Common myeloid progenitor, CD34-positive (primary cell): ENCODE data around the gene AFF3.
"Not testable (repeated sequence)": the region's sequence is repeated elsewhere in the genome, so short reads cannot be mapped to it uniquely, and the experiment has no call there.

Experiments used
- CTCF ChIA-PET: fragments of 350-600 bp; sonication (Branson Sonifier 250); formaldehyde crosslinking; loops from one replicate; lab custom pipeline; 2021; ENCODE audit warnings: antibody characterized with exemption; lab: Charles Lee
- POLR2A ChIA-PET: fragments of 350-600 bp; sonication (Branson Sonifier 250); formaldehyde crosslinking; loops from one replicate; lab custom pipeline; 2021; ENCODE audit warnings: antibody characterized with exemption; lab: Charles Lee
- DNase-seq, 3 donors: peaks; one replicate each; pipeline versions ENCODE4 v3.0.0 to v3.0.0-alpha.2; 2013
- H3K27ac ChIP-seq, 2 experiments: 1 replicate in 1 of 2; 2 replicates in 1 of 2; pipeline ENCODE4 v1.7.0; 2013; ENCODE audit warnings: inconsistent platforms in 2 of 2, low read length in 2 of 2, mild to moderate bottlenecking in 2 of 2, low read depth in 1 of 2, moderate library complexity in 1 of 2; ENCODE audit not compliant: severe bottlenecking in 2 of 2, insufficient read depth in 1 of 2, poor library complexity in 1 of 2
- H3K27me3 ChIP-seq, 5 experiments: replicated peaks in 2 of 5; 1 replicate in 3 of 5; 2 replicates in 2 of 5; pipeline versions ENCODE4 v1.6.1 to v1.7.0; 2013; ENCODE audit warnings: low read length in 4 of 5, mild to moderate bottlenecking in 2 of 5, moderate library complexity in 2 of 5, inconsistent platforms in 1 of 5; ENCODE audit not compliant: insufficient read depth in 5 of 5, control insufficient read depth in 4 of 5
- H3K36me3 ChIP-seq, 4 experiments: 1 replicate in 2 of 4; 2 replicates in 2 of 4; pipeline versions ENCODE4 v1.6.1 to v1.7.0; 2013; ENCODE audit warnings: low read length in 3 of 4, control low read depth in 1 of 4, mild to moderate bottlenecking in 1 of 4; ENCODE audit not compliant: control insufficient read depth in 4 of 4, insufficient read depth in 4 of 4
- H3K4me1 ChIP-seq, 4 experiments: 1 replicate in 3 of 4; 2 replicates in 1 of 4; pipeline versions ENCODE4 v1.6.1 to v1.7.1; 2013; ENCODE audit warnings: low read length in 3 of 4, mild to moderate bottlenecking in 3 of 4, control low read depth in 1 of 4, inconsistent platforms in 1 of 4, moderate library complexity in 1 of 4; ENCODE audit not compliant: control insufficient read depth in 4 of 4, insufficient read depth in 4 of 4; ENCODE audit errors: control extremely low read depth in 1 of 4
- H3K4me3 ChIP-seq, 7 experiments: 1 replicate in 4 of 7; 2 replicates in 3 of 7; pipeline versions ENCODE4 v1.5.1 to v1.7.0; 2013; ENCODE audit warnings: mild to moderate bottlenecking in 7 of 7, low read length in 6 of 7, moderate library complexity in 6 of 7, inconsistent platforms in 2 of 7, low read depth in 2 of 7, control low read depth in 1 of 7; ENCODE audit not compliant: insufficient read depth in 4 of 7, control insufficient read depth in 1 of 7; ENCODE audit errors: extremely low read depth in 1 of 7
- H3K9me3 ChIP-seq, 5 experiments: 1 replicate in 4 of 5; 2 replicates in 1 of 5; pipeline versions ENCODE4 v1.6.1 to v1.7.1; 2013; ENCODE audit warnings: low read length in 4 of 5, mild to moderate bottlenecking in 2 of 5, inconsistent platforms in 1 of 5, low read depth in 1 of 5, moderate library complexity in 1 of 5; ENCODE audit not compliant: control insufficient read depth in 4 of 5, insufficient read depth in 2 of 5; ENCODE audit errors: control extremely low read depth in 1 of 5
- WGBS: methylation state at CpG from one replicate; pipeline ENCODE4 v1.1.5; 2013; ENCODE audit not compliant: insufficient coverage; 5-methylcytosine and 5-hydroxymethylcytosine counted together

The AFF3 gene

DNA sequence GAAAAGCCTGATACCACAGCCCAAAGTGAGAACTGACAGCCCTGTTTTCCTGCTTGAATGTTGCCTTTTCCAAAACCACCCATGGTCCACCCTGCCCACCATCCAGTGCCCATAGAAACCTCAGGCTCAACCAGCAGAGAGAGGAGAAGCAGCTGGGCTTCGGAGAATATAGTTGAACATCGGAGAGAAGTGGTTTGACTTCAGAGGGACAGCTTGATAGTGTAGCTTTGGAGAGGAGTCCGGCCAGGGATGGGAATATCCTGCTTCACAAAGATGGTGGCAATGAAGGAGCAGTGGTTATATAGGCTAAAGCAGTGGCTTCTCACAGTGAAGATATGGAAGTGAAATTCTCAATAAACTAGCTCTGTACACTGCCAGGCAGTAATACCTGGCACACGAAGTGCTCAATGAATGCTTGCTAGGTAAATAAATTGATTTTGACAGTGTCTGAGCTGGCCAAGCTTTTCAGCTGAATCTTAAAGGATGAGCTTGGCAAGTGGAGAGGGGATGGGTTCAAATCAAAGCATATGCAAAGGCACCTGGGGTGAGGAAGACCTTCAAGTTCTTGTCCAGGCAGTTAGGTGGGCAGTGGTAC is 21.2 kb downstream of the AFF3 start:
- Histone ChIP-seq H3K4me3 (no peak overlapping the region), H3K36me3 (peaks cover 8 to 68% (median 26%) of the 10 kb centered on the region in 4 experiments), H3K9me3 (peaks cover 1 to 22% (median 3%) of the 10 kb centered on the region in 5 experiments), H3K27me3 (no peaks in the 10 kb centered on the region), H3K4me1 (no peaks in the 10 kb centered on the region), H3K27ac (no peak overlapping the region)
- WGBS = 100% methylated on average over 3 of the region's 4 CpGs
- DNase-seq = no peak
- ChIA-PET POLR2A (no interaction called here), CTCF (no interaction called here)

DNA sequence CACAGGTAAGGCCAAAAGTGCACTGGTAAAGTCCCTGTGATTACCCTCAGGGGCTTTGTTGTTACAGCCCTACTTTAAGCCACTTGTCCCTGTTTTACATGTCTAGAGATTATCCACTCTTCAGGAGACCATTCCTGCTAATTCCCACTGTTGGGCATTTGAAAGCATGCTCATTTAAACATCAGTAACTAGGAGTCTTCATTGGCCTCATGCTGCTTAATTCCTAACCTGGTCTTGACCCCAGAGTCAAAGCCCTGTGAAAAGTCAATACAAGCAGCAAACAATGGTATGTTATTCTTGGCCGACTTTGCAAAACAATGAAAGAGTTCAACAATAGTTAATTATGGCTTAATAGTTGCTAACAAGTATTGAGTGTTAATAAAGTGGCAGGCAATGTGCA is 23.2 kb downstream of the AFF3 start:
- no peaks in the 10 kb centered on the region for H3K27me3 ChIP-seq
- H3K27ac ChIP-seq = no peak overlapping the region
- ChIA-PET CTCF (no interaction called here), POLR2A (no interaction called here)
- DNase-seq = no peak
- peaks cover 2 to 23% (median 3%) of the 10 kb centered on the region in 5 experiments for H3K9me3 ChIP-seq
- H3K36me3 ChIP-seq = peaks cover 8 to 54% (median 22%) of the 10 kb centered on the region in 4 experiments
- H3K4me1 ChIP-seq = peaks cover under 1 to 6% (median 2%) of the 10 kb centered on the region in 4 experiments
- WGBS = no CpG with 5 or more reads among the region's 1 CpG
- no peak overlapping the region for H3K4me3 ChIP-seq

DNA sequence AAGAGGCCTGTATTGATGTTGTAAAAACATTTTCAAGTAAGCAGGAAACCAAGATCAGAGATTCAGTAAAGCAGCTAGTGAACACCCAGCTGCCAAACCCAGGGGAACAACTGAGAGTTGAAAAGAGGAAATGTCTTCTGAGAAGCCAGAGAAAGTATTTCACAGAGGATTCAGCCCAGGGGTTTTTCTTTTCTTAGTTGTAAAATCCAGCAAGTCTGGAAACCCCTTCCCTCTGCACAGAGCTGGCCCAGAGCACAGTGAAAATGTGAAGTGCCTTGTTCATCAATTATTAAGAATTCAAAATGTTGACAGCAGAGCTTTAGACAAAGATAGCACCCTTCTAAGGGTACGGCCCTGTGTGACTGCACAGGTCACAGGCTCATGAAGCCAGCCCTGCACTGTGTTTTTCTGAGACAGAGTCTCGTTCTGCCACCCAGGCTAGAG is 28.4 kb downstream of the AFF3 start:
- 93% methylated on average over 2 of the region's 2 CpGs for WGBS
- CTCF ChIA-PET = interaction anchor here (1.0 to 1.7 kb wide), 2 partner anchors 20 to 313 kb away, joined by 3 read pairs; no protein-coding TSS in a partner anchor
- no peak overlapping the region for H3K27ac ChIP-seq

DNA sequence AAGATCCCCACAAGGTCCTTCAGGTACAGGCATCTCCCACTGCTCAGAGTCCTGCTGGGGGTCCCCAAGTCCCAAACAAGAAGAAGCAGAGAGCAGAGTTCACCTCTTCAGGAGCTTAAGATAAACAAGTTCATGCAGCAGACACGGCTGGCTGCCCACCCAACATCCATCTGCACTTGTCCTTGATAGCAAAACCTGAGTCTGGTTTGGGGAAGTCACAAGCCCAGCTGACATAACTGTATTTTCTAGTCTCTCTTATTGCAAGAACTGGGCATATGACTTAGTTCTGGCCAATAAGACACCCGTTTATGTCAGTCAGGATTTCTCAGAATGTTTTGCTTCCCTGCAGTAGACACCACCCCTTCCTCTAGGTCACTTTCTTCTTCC is 31.8 kb downstream of the AFF3 start:
- Histone ChIP-seq H3K4me1 (peaks cover 2 to 19% (median 10%) of the 10 kb centered on the region in 4 experiments), H3K4me3 (no peak overlapping the region), H3K27ac (no peak overlapping the region), H3K9me3 (no peaks in the 10 kb centered on the region), H3K36me3 (peaks cover 0 to 10% (median 6%) of the 10 kb centered on the region in 4 experiments), H3K27me3 (peaks cover 0 to 3% (median 1%) of the 10 kb centered on the region in 5 experiments)
- POLR2A ChIA-PET = no interaction called here
- peak in 2 of 3 donors; percentile 48 to 61 for DNase-seq
- WGBS = 79% methylated on average over 2 of the region's 2 CpGs
- CTCF ChIA-PET = no interaction called here

More for the DNA sequence above, 28.4 kb downstream of the AFF3 start:
- DNase-seq = peak in 2 of 3 donors; percentile 22 to 25
- Histone ChIP-seq H3K4me3 (no peak overlapping the region), H3K36me3 (peaks cover 0 to 25% (median 16%) of the 10 kb centered on the region in 4 experiments), H3K27me3 (no peaks in the 10 kb centered on the region), H3K4me1 (peaks cover 2 to 18% (median 7%) of the 10 kb centered on the region in 4 experiments), H3K9me3 (peaks cover 2 to 23% (median 3%) of the 10 kb centered on the region in 5 experiments)
- POLR2A ChIA-PET = interaction anchor here (0.6 kb wide), 1 partner anchor 408 kb away, joined by 6 read pairs; no protein-coding TSS in a partner anchor

DNA sequence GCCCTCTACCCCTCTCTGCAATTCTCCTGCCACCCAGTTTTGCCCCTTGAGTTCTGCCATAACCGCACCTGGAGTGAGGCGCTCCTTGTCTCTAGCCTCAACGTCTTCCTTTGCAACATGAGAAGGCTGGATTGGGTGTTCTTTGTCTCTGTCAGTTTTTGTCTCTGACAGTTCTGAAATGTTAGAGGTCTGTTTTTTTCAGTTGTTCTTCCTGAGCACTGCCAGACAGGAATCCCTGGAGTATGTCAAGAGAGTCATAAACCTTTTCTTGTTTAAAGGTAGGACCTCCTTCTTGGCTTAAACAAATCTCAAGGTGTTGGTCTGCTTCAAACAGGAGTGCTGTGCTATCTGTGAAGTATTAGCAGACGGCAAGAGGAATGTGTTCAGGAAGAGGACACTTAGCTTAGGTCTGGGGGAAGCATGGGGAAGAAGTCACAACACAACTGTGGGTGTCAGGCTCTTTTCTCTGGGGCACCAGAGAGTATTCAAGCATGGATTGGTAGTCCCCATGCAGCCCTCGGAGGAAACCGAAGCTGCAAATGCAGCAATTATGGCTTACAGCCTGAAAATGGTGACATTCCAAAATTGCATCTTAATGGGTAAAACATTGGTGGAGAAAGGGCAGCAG is 32.3 kb downstream of the AFF3 start:
- POLR2A ChIA-PET = no interaction called here
- CTCF ChIA-PET = interaction anchor here (1.6 kb wide), 1 partner anchor 10 kb away, joined by 3 read pairs; no protein-coding TSS in a partner anchor

DNA sequence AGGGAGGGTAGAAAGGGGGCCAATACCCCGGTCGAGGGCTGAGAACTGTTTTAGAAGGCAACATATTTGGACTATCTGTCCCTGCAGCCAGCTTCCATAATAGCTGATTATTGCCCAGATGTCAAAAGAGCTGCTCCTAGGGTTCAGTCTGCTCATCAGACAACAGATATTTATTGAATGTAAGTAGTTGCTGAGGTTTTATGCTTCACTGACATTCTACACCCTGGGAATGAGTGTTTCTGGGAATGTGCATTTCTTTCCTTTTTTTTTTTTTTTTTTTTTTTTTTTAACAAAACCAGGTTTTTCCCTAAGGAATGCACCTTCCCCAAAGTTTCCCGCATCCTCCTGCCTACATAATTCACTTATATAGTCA is 33.8 kb downstream of the AFF3 start:
- H3K4me3 ChIP-seq, DNase-seq, H3K27me3 ChIP-seq, H3K9me3 ChIP-seq, POLR2A ChIA-PET, H3K27ac ChIP-seq: not testable (repeated sequence)
- no CpG with 5 or more reads among the region's 3 CpGs for WGBS
- CTCF ChIA-PET = interaction anchor here (1.6 kb wide), 1 partner anchor 12 kb away, joined by 3 read pairs; no protein-coding TSS in a partner anchor
- Histone ChIP-seq H3K36me3 (peaks cover 0 to 10% (median 5%) of the 10 kb centered on the region in 4 experiments), H3K4me1 (peaks cover 0 to 14% (median 9%) of the 10 kb centered on the region in 4 experiments)

More for the DNA sequence above, 32.3 kb downstream of the AFF3 start:
- H3K9me3 ChIP-seq = no peaks in the 10 kb centered on the region
- H3K4me1 ChIP-seq = peaks cover 2 to 24% (median 15%) of the 10 kb centered on the region in 4 experiments
- DNase-seq = no peak
- 90% methylated on average over 5 of the region's 6 CpGs for WGBS
- peaks cover 0 to 10% (median 5%) of the 10 kb centered on the region in 4 experiments for H3K36me3 ChIP-seq
- no peak overlapping the region for H3K27ac ChIP-seq
- H3K27me3 ChIP-seq = peaks cover 0 to 4% (median 2%) of the 10 kb centered on the region in 5 experiments
- no peak overlapping the region for H3K4me3 ChIP-seq
